ENCODE measurements around the gene EEFSEC.
A peak's percentile ranks its signal among the peaks of the same experiment; 100 is the strongest.

- TF ChIP-seq CTCF (IDR thresholded peaks at IDR 0.05) (peak; percentile 56), EZH2 (IDR thresholded peaks at IDR 0.05) (no peak)
These were observed 153.8 kb downstream of the EEFSEC start for GRCh38 chr3:128307029-128307633.
